Right hindlimb (tissue), 1 donor: ENCODE data around the gene GPR42.
A peak's percentile ranks its signal among the peaks of the same experiment; 100 is the strongest.
"Not testable (repeated sequence)": the region's sequence is repeated elsewhere in the genome, so short reads cannot be mapped to it uniquely, and the experiment has no call there.

Experiments
- DNase-seq: peaks from one replicate; pipeline ENCODE4 v3.0.0-alpha.2; 2018

The GPR42 gene

GRCh38 chr19:35397064-35397463, 26.2 kb downstream of the GPR42 start:
- no peak for DNase-seq

- no peak for DNase-seq
Measured at GRCh38 chr19:35398570-35398969, 27.7 kb downstream of the GPR42 start.

- DNase-seq, result no peak
Measured at GRCh38 chr19:35399231-35399630, 28.4 kb downstream of the GPR42 start.

- DNase-seq, result no peak
Measured at GRCh38 chr19:35399948-35400772, 29.3 kb downstream of the GPR42 start.

- DNase-seq, result no peak
Measured at GRCh38 chr19:35400773-35401100, 29.9 kb downstream of the GPR42 start.

GRCh38 chr19:35401416-35401815, 30.5 kb downstream of the GPR42 start:
- DNase-seq, result not testable (repeated sequence)

GRCh38 chr19:35403116-35403760, 32.4 kb downstream of the GPR42 start:
- DNase-seq, result no peak

- DNase-seq, result peak; percentile 34
Measured at GRCh38 chr19:35404879-35405622, 34.2 kb downstream of the GPR42 start.

GRCh38 chr19:35407619-35408018, 36.8 kb downstream of the GPR42 start:
- no peak for DNase-seq

- no peak for DNase-seq
Measured at GRCh38 chr19:35408284-35409171, 37.7 kb downstream of the GPR42 start.

GRCh38 chr19:35409191-35409590, 38.3 kb downstream of the GPR42 start:
- no peak for DNase-seq

- DNase-seq, result no peak
Measured at GRCh38 chr19:35410487-35410886, 39.6 kb downstream of the GPR42 start.

- DNase-seq, result no peak
Measured at GRCh38 chr19:35414442-35414841, 43.6 kb downstream of the GPR42 start.

- DNase-seq, result no peak
Measured at GRCh38 chr19:35416331-35416730, 45.5 kb downstream of the GPR42 start.

- DNase-seq, result no peak
Measured at GRCh38 chr19:35417278-35417677, 46.4 kb downstream of the GPR42 start.

- no peak for DNase-seq
Measured at GRCh38 chr19:35417713-35418534, 47.1 kb downstream of the GPR42 start.

- DNase-seq, result no peak
Measured at GRCh38 chr19:35419046-35419445, 48.2 kb downstream of the GPR42 start.

GRCh38 chr19:35419805-35420204, 48.9 kb downstream of the GPR42 start:
- DNase-seq, result no peak

- no peak for DNase-seq
Measured at GRCh38 chr19:35421362-35421761, 50.5 kb downstream of the GPR42 start.
